Calu3 (cell line): ENCODE results near the gene SETD9. TPM values are rescaled to one million over a fixed set of nuclear protein-coding genes. Genes with fewer than 3 reads are reported as not detected.

Experiments
- BruUV-seq: library from RNA; stranded (reverse); fragments of 400-500 nt; replicated peaks from 2 replicates; lab custom pipeline; 2021; lab: Mats Ljungman, UMichigan
- CTCF ChIA-PET: fragments of 300-600 bp; sonication (Branson Sonifier 250); formaldehyde crosslinking; loops from one replicate; lab custom pipeline; 2022; ENCODE audit warnings: antibody characterized with exemption; lab: Charles Lee
- DNase-seq: peaks from one replicate; pipeline ENCODE4 v3.0.0; 2022
- H3K27ac Mint-ChIP-seq: one replicate; pipeline ENCODE4 v1.8.0; 2022; ENCODE audit warnings: mixed read lengths; ENCODE audit not compliant: unreplicated experiment
- H3K27me3 Mint-ChIP-seq: one replicate; pipeline ENCODE4 v1.8.0; 2022; ENCODE audit warnings: mixed read lengths; ENCODE audit not compliant: unreplicated experiment
- H3K36me3 Mint-ChIP-seq: one replicate; pipeline ENCODE4 v1.8.0; 2022; ENCODE audit warnings: mild to moderate bottlenecking, moderate library complexity, mixed read lengths; ENCODE audit not compliant: insufficient read depth, unreplicated experiment
- H3K4me1 Mint-ChIP-seq: one replicate; pipeline ENCODE4 v1.8.0; 2022; ENCODE audit warnings: mild to moderate bottlenecking, low read depth, mixed read lengths; ENCODE audit not compliant: unreplicated experiment
- H3K4me3 Mint-ChIP-seq: one replicate; pipeline ENCODE4 v1.8.0; 2022; ENCODE audit warnings: mild to moderate bottlenecking, low read depth, moderate library complexity, mixed read lengths; ENCODE audit not compliant: unreplicated experiment
- H3K9me3 Mint-ChIP-seq: one replicate; pipeline ENCODE4 v1.8.0; 2022; ENCODE audit warnings: low read depth, mixed read lengths; ENCODE audit not compliant: unreplicated experiment
- CTCF ChIP-seq: fragments of 200-600 bp; IDR thresholded peaks from one replicate; pipeline ENCODE4 v1.8.0; 2022; ENCODE audit warnings: antibody characterized with exemption; ENCODE audit not compliant: unreplicated experiment
- intact Hi-C: fragments of 100-400 bp; cut with micrococcal nuclease; formaldehyde crosslinking; loops from one replicate; pipeline ENCODE4 v1.10.0; 2022; ENCODE audit not compliant: unreplicated experiment
- total RNA-seq: library from RNA; stranded (reverse); gene quantifications from 2 replicates; pipeline ENCODE4 v1.2.3, GENCODE V29; 2022

The SETD9 gene
- total RNA-seq, 1 experiment from 2014 or later: 11.1 TPM

- DNase-seq: no peak
- CTCF ChIA-PET: interaction anchor here (0.8 kb wide), 1 partner anchor 10 kb away, joined by 3 read pairs; no protein-coding TSS in a partner anchor
- Mint-ChIP-seq H3K36me3 (no peaks in the 10 kb centered on the region), H3K9me3 (no peaks in the 10 kb centered on the region), H3K4me1 (peaks cover 7% of the 10 kb centered on the region), H3K27me3 (peaks cover 30% of the 10 kb centered on the region), H3K4me3 (no peak overlapping the region), H3K27ac (no peak overlapping the region)
- no TSS peak for BruUV-seq
- no peak for TF ChIP-seq CTCF
- intact Hi-C loops: no loop called here
Observed at GRCh38 chr5:56962286-56962685, 52.9 kb downstream of the SETD9 start.

GRCh38 chr5:56963246-56963645 is 53.9 kb downstream of the SETD9 start:
- Mint-ChIP-seq H3K4me1 (peaks cover 7% of the 10 kb centered on the region), H3K36me3 (no peaks in the 10 kb centered on the region), H3K4me3 (no peak overlapping the region), H3K27me3 (peaks cover 22% of the 10 kb centered on the region), H3K27ac (no peak overlapping the region), H3K9me3 (no peaks in the 10 kb centered on the region)
- BruUV-seq: no TSS peak
- TF ChIP-seq CTCF: no peak
- no peak for DNase-seq
- intact Hi-C loops: no loop called here
- CTCF ChIA-PET: no interaction called here

DNA sequence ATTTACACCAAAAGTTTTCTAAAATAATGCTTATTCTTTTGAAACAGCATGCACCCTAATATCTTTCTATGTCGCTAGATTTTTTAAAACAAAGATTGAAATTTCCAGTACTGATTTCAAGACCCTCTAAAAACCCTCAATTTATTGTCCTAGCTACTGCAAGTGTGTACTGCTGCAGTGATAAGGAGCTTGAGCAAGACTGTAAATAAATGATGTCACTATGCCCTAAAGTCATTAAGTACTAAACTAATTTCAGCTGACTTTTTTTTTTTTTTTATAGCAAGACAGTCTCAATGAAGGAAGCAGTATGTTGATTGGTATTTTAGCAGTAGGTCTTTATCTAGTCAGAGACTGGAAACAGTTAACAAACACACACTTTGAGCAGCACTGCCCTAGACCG is 54.8 kb downstream of the SETD9 start:
- Mint-ChIP-seq H3K27ac (no peak overlapping the region), H3K4me3 (no peak overlapping the region), H3K36me3 (no peaks in the 10 kb centered on the region), H3K9me3 (no peaks in the 10 kb centered on the region), H3K4me1 (peaks cover 7% of the 10 kb centered on the region), H3K27me3 (peaks cover 22% of the 10 kb centered on the region)
- BruUV-seq: no TSS peak
- no peak for TF ChIP-seq CTCF
- intact Hi-C loops: no loop called here
- DNase-seq: no peak
- CTCF ChIA-PET: interaction anchor here (0.6 to 0.9 kb wide), 2 partner anchors 118 to 179 kb away, joined by 4 read pairs; no protein-coding TSS in a partner anchor

Other genes starting within 250 kb of the SETD9 start
- 32.9 and 33.1 TPM in 2 replicates for gene MAP3K1, start 94.0 kb upstream of the SETD9 start, total RNA-seq
- 24.1 and 26.3 TPM in 2 replicates for gene MIER3, start 42.5 kb downstream of the SETD9 start, total RNA-seq